ENCODE results near the gene JPT1.

- TF ChIP-seq EZH2 (IDR thresholded peaks at IDR 0.05; ENCODE audit: borderline replicate concordance, low read depth, low read length, severe bottlenecking) = no peak
- TF ChIP-seq CTCF (IDR thresholded peaks at IDR 0.05; ENCODE audit: borderline replicate concordance, extremely low read depth, low read length, poor library complexity, severe bottlenecking) = peak; percentile 27
These were observed 28.5 kb upstream of the JPT1 start, which contains the start of gene SUMO2 for GRCh38 chr17:75182569-75183436.
